ENCODE measurements around the gene PKN3.

PKN3 gene

GRCh38 chr9:128742401-128742800 lies 40.1 kb downstream of the PKN3 start:
- DNase-seq (ENCODE audit: low read depth), result no peak

GRCh38 chr9:128743421-128743820 lies 41.1 kb downstream of the PKN3 start:
- DNase-seq (ENCODE audit: low read depth), result no peak

- DNase-seq (ENCODE audit: low read depth), result no peak
Measured at GRCh38 chr9:128747241-128747640, 44.9 kb downstream of the PKN3 start.

- DNase-seq (ENCODE audit: low read depth), result no peak
Measured at GRCh38 chr9:128750926-128751595, 48.8 kb downstream of the PKN3 start.

GRCh38 chr9:128753627-128754026 lies 51.3 kb downstream of the PKN3 start:
- DNase-seq (ENCODE audit: low read depth), result no peak

- no peak for DNase-seq (ENCODE audit: low read depth)
Measured at GRCh38 chr9:128757602-128758001, 55.3 kb downstream of the PKN3 start.

GRCh38 chr9:128762671-128763449 lies 60.6 kb downstream of the PKN3 start:
- DNase-seq (ENCODE audit: low read depth), result no peak

- no peak for DNase-seq (ENCODE audit: low read depth)
Measured at GRCh38 chr9:128764361-128764760, 62.1 kb downstream of the PKN3 start.

GRCh38 chr9:128765499-128765898 lies 63.2 kb downstream of the PKN3 start:
- DNase-seq (ENCODE audit: low read depth), result no peak

- DNase-seq (ENCODE audit: low read depth), result no peak
Measured at GRCh38 chr9:128768606-128769005, 66.3 kb downstream of the PKN3 start.

Data from activated T-cell treated with anti-CD3 and anti-CD28 coated beads for 1 hour (primary cell).